H1 (cell line): ENCODE results near the gene NTRK2. TPM values are rescaled to one million over a fixed set of nuclear protein-coding genes. Genes with fewer than 3 reads are reported as not detected.

Source experiments
- CTCF ChIA-PET: fragments of 300-600 bp; sonication (Branson Sonifier 250); formaldehyde crosslinking; loops from one replicate; lab custom pipeline; 2021; ENCODE audit not compliant: partially characterized antibody; lab: Charles Lee
- POLR2A ChIA-PET: fragments of 300-600 bp; sonication (Branson Sonifier 250); formaldehyde crosslinking; loops from one replicate; lab custom pipeline; 2021; ENCODE audit warnings: inconsistent platforms; ENCODE audit not compliant: partially characterized antibody; lab: Charles Lee
- DNase-seq, 2 experiments: peaks; one replicate each; pipeline versions ENCODE4 v3.0.0 to v3.0.0-alpha.2; 2010 to 2022; ENCODE audit warnings: low spot score in 2 of 2, low read depth in 1 of 2, mixed read lengths in 1 of 2
- FAIRE-seq: peaks from 2 replicates; lab custom pipeline; 2011; peaks lifted over from hg19 to GRCh38; lab: Jason Lieb, UNC
- H2AFZ ChIP-seq: 2 replicates; pipeline ENCODE4 v1.8.1; 2012; ENCODE audit warnings: low read length, inconsistent platforms
- H2AK5ac ChIP-seq: 2 replicates; pipeline ENCODE4 v1.6.1; 2013; ENCODE audit warnings: low read depth, low read length
- H2BK120ac ChIP-seq: replicated peaks from 2 replicates; pipeline ENCODE3; 2013; ENCODE audit warnings: low read depth, low read length, inconsistent platforms
- H2BK12ac ChIP-seq: 2 replicates; pipeline ENCODE4 v1.6.1; 2013; ENCODE audit warnings: low read depth, low read length
- H2BK15ac ChIP-seq: 2 replicates; pipeline ENCODE4 v1.6.1; 2013; ENCODE audit warnings: low read length
- H2BK20ac ChIP-seq: 2 replicates; pipeline ENCODE4 v1.6.1; 2013; ENCODE audit warnings: low read length
- H2BK5ac ChIP-seq: 2 replicates; pipeline ENCODE4 v1.6.1; 2013; ENCODE audit warnings: low read depth, low read length
- H3K14ac ChIP-seq: 2 replicates; pipeline ENCODE4 v1.6.1; 2013; ENCODE audit warnings: inconsistent platforms; ENCODE audit not compliant: insufficient read length
- H3K18ac ChIP-seq: 2 replicates; pipeline ENCODE4 v1.6.1; 2013; ENCODE audit warnings: low read length; ENCODE audit errors: extremely low read depth
- H3K23ac ChIP-seq: 2 replicates; pipeline ENCODE4 v1.6.1; 2013; ENCODE audit warnings: inconsistent platforms; ENCODE audit not compliant: insufficient read length
- H3K23me2 ChIP-seq: 2 replicates; pipeline ENCODE4 v1.6.1; 2013; ENCODE audit warnings: low read depth, low read length
- H3K27ac ChIP-seq: 2 replicates; pipeline ENCODE4 v1.6.1; 2011; ENCODE audit warnings: low read depth, low read length, inconsistent platforms
- H3K27me3 ChIP-seq, 4 experiments: replicated peaks in 1 of 4; 1 replicate in 1 of 4; 2 replicates in 3 of 4; pipeline versions ENCODE4 v1.6.1 to v1.8.1; 2011 to 2013; ENCODE audit warnings: low read length in 3 of 4, mild to moderate bottlenecking in 3 of 4, inconsistent platforms in 2 of 4, mixed read lengths in 2 of 4, moderate library complexity in 1 of 4; ENCODE audit not compliant: control insufficient read depth in 3 of 4, insufficient read depth in 3 of 4; ENCODE audit errors: extremely low read depth in 1 of 4
- H3K36me3 ChIP-seq, 4 experiments: 2 replicates each; pipeline versions ENCODE4 v1.6.1 to v1.8.1; 2011 to 2013; ENCODE audit warnings: mild to moderate bottlenecking in 4 of 4, low read length in 3 of 4, moderate library complexity in 2 of 4, control low read depth in 1 of 4, inconsistent platforms in 1 of 4; ENCODE audit not compliant: insufficient read depth in 4 of 4, control insufficient read depth in 2 of 4
- H3K4ac ChIP-seq: replicated peaks from 2 replicates; pipeline ENCODE3; 2013; ENCODE audit warnings: low read length, low read depth, mixed read lengths, inconsistent platforms; ENCODE audit not compliant: insufficient read length
- H3K4me1 ChIP-seq, 4 experiments: replicated peaks in 1 of 4; 1 replicate in 1 of 4; 2 replicates in 3 of 4; pipeline versions ENCODE4 v1.6.1 to v1.8.1; 2011 to 2013; ENCODE audit warnings: low read length in 3 of 4, inconsistent platforms in 2 of 4, mixed read lengths in 1 of 4; ENCODE audit not compliant: insufficient read depth in 4 of 4, control insufficient read depth in 3 of 4
- H3K4me2 ChIP-seq, 2 experiments: 2 replicates each; pipeline versions ENCODE4 v1.6.1 to v1.8.1; 2011 to 2013; ENCODE audit warnings: low read depth in 2 of 2, low read length in 2 of 2, control low read depth in 1 of 2, inconsistent platforms in 1 of 2, mild to moderate bottlenecking in 1 of 2; ENCODE audit not compliant: insufficient read depth in 1 of 2
- H3K4me3 ChIP-seq, 4 experiments: fragments of 200-600, 300-600 bp in 1 of 4; sonication (generic), shearing (Covaris generic), sonication (Bioruptor Twin) in 1 of 4; 2 replicates each; pipeline versions ENCODE4 v1.5.1 to v1.8.1; 2011 to 2016; ENCODE audit warnings: low read length in 4 of 4, low read depth in 3 of 4, control low read depth in 2 of 4, inconsistent platforms in 2 of 4, mild to moderate bottlenecking in 2 of 4, mixed read lengths in 1 of 4, moderate library complexity in 1 of 4; ENCODE audit not compliant: insufficient read depth in 2 of 4; ENCODE audit errors: extremely low read depth in 1 of 4
- H3K56ac ChIP-seq: replicated peaks from 2 replicates; pipeline ENCODE3; 2013; ENCODE audit warnings: low read depth, mild to moderate bottlenecking, mixed read lengths, low read length, inconsistent platforms; ENCODE audit not compliant: insufficient read length
- H3K79me1 ChIP-seq: 2 replicates; pipeline ENCODE4 v1.6.1; 2013; ENCODE audit warnings: low read depth, low read length, control low read depth
- H3K79me2 ChIP-seq, 2 experiments: 2 replicates each; pipeline versions ENCODE4 v1.6.1 to v1.8.1; 2012 to 2013; ENCODE audit warnings: low read length in 2 of 2, mild to moderate bottlenecking in 2 of 2, inconsistent platforms in 1 of 2; ENCODE audit not compliant: insufficient read depth in 2 of 2, control insufficient read depth in 1 of 2
- H3K9ac ChIP-seq, 4 experiments: replicated peaks in 1 of 4; 1 replicate in 1 of 4; 2 replicates in 3 of 4; pipeline versions ENCODE4 v1.6.1 to v1.8.1; 2011 to 2013; ENCODE audit warnings: low read depth in 3 of 4, low read length in 3 of 4, control low read depth in 2 of 4, mild to moderate bottlenecking in 2 of 4, moderate library complexity in 2 of 4, inconsistent platforms in 1 of 4; ENCODE audit errors: extremely low read depth in 1 of 4
- H3K9me3 ChIP-seq, 2 experiments: 2 replicates each; pipeline versions ENCODE4 v1.6.1 to v1.8.1; 2012 to 2013; ENCODE audit warnings: mild to moderate bottlenecking in 2 of 2, moderate library complexity in 2 of 2, control low read depth in 1 of 2, inconsistent platforms in 1 of 2, low read depth in 1 of 2, low read length in 1 of 2, mixed read lengths in 1 of 2; ENCODE audit not compliant: insufficient read depth in 2 of 2
- H4K20me1 ChIP-seq, 2 experiments: replicated peaks in 1 of 2; 2 replicates each; pipeline versions ENCODE3 to v1.8.1; 2011 to 2013; ENCODE audit warnings: inconsistent platforms in 2 of 2, low read length in 2 of 2, mild to moderate bottlenecking in 1 of 2; ENCODE audit not compliant: insufficient read depth in 2 of 2, control insufficient read depth in 1 of 2
- H4K5ac ChIP-seq: 2 replicates; pipeline ENCODE4 v1.6.1; 2013; ENCODE audit warnings: low read length, low read depth, mixed read lengths, inconsistent platforms; ENCODE audit not compliant: insufficient read length
- H4K8ac ChIP-seq: 2 replicates; pipeline ENCODE4 v1.8.0; 2013; ENCODE audit warnings: mild to moderate bottlenecking, moderate library complexity, low read length, inconsistent platforms; ENCODE audit not compliant: insufficient read depth; ENCODE audit errors: extremely low read depth
- H4K91ac ChIP-seq: replicated peaks from 2 replicates; pipeline ENCODE3; 2013; ENCODE audit warnings: low read length, mixed read lengths, inconsistent platforms; ENCODE audit not compliant: insufficient read length
- BACH1 ChIP-seq: IDR thresholded peaks from 2 replicates; pipeline ENCODE4 v1.6.1; 2012; ENCODE audit warnings: low read length, improper control_type of control experiment
- CEBPB ChIP-seq: IDR thresholded peaks from 2 replicates; pipeline ENCODE4 v1.6.1; 2012; ENCODE audit warnings: low read depth, low read length
- WGBS, 2 experiments: shearing (Covaris generic) in 1 of 2; methylation state at CpG; one replicate each; pipeline versions ENCODE4 v1.1.6 to v1.1.7; 2013 to 2015; ENCODE audit warnings: low lambda C conversion rate in 2 of 2, mixed read lengths in 2 of 2, inconsistent platforms in 1 of 2, low coverage in 1 of 2, missing lambda C conversion rate in 1 of 2; ENCODE audit not compliant: insufficient replicate concordance in 2 of 2, insufficient coverage in 1 of 2, insufficient read length in 1 of 2; ENCODE audit errors: extremely low coverage in 1 of 2, missing lambda C conversion rate in 1 of 2; 5-methylcytosine and 5-hydroxymethylcytosine counted together
- polyA plus RNA-seq, 7 experiments: library from polyadenylated mRNA; depleted of rRNA in 3 of 7; stranded (reverse) in 5 of 7; unstranded in 2 of 7; fragments of >200 nt in 5 of 7; fragments of 200-250 nt in 2 of 7; gene quantifications; 1 replicate in 5 of 7; 2 replicates in 1 of 7; 4 replicates in 1 of 7; pipeline versions ENCODE4 v1.2.1 to v1.2.3, GENCODE V29; 2011 to 2013; ENCODE audit warnings: missing spikeins in 2 of 7, mixed read lengths in 2 of 7
- total RNA-seq: library from RNA; stranded (reverse); fragmentation: NEBNext Ultra II Directional; extraction: Animal tissue kit (Norgen Biotek cat#: 25700); gene quantifications from 2 replicates; pipeline ENCODE4 v1.2.1, GENCODE V29; 2021

Gene NTRK2
- total and polyA plus RNA-seq, 2 of the 8 experiments (the other 6 are each of a cell fraction or from before 2014, with no cell fraction given) = 0.03 to 0.04 TPM

DNA sequence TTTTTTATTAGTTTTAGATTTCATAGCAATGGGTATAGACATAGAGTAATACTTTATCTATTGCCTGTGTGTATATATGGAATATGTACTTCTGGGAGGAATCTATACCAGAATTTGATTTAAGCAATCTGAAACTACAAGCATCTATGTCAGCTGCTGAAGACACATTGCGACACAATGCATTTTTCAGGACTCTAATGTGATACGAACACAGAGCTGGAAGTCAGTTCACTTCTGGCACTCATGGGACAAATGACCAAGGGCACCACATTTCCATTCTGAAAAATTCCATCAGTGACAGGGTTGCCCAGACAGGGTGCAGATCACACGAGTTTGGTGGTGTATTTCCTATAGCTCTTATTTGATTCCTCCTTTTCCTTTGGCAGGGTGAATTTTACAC lies 259.5 kb downstream of the NTRK2 start:
- Histone ChIP-seq H2BK15ac (no peak overlapping the region), H2AK5ac (no peak overlapping the region), H3K4me2 (no peak overlapping the region), H3K36me3 (no peaks in the 10 kb centered on the region), H3K9ac (no peak overlapping the region), H4K8ac (no peak overlapping the region), H3K4me3 (no peak overlapping the region), H3K27me3 (no peaks in the 10 kb centered on the region), H3K56ac (no peak overlapping the region), H3K4me1 (peaks cover 0 to 3% (median 0%) of the 10 kb centered on the region in 4 experiments; a peak in 3 of 7 replicates), H3K27ac (no peak overlapping the region), H2AFZ (no peak overlapping the region), H4K20me1 (no peaks in the 10 kb centered on the region), H3K79me1 (no peaks in the 10 kb centered on the region), H3K9me3 (no peaks in the 10 kb centered on the region), H2BK20ac (no peak overlapping the region), H3K4ac (no peak overlapping the region), H4K91ac (no peak overlapping the region), H4K5ac (no peak overlapping the region), H2BK5ac (no peak overlapping the region), H3K18ac (no peak overlapping the region), H2BK120ac (no peak overlapping the region), H2BK12ac (no peak overlapping the region), H3K79me2 (no peaks in the 10 kb centered on the region), H3K23ac (no peak overlapping the region), H3K14ac (no peak overlapping the region), H3K23me2 (no peaks in the 10 kb centered on the region)
- CTCF ChIA-PET = interaction anchor here (0.6 to 2.7 kb wide), 2 partner anchors 38 to 274 kb away, joined by 3 to 16 read pairs; no protein-coding TSS in a partner anchor
- POLR2A ChIA-PET = no interaction called here
- WGBS, 2 experiments = 93% methylated on average over 3 of the region's 3 CpGs; no CpG with 5 or more reads in 1 of the 2 experiments
- TF ChIP-seq CEBPB = peak; percentile 37; the same call in 1 of the 2 replicates
- no peak for TF ChIP-seq BACH1
- FAIRE-seq = no peak
- no peak for DNase-seq
